Umbilical cord (tissue), 2 donors: Measurements from ENCODE around the gene CD81. TPM values are rescaled to one million over a fixed set of nuclear protein-coding genes. Genes with fewer than 3 reads are reported as not detected.

Experiments used
- DNase-seq: peaks from one replicate; pipeline ENCODE4 v3.0.0-alpha.2; 2015; ENCODE audit warnings: low spot score
- total RNA-seq: library from RNA; depleted of rRNA; stranded (reverse); fragments of >200 nt; gene quantifications from one replicate; pipeline ENCODE4 v1.2.3, GENCODE V29; 2014; ENCODE audit warnings: low replicate concordance; ENCODE audit not compliant: insufficient read depth

Gene CD81
- total RNA-seq, 1 donor from 2014 or later, result 160 TPM

GRCh38 chr11:2419638-2420501, 42.8 kb downstream of the CD81 start:
- peak; percentile 77 for DNase-seq

GRCh38 chr11:2420502-2421225, 43.6 kb downstream of the CD81 start:
- peak; percentile 82 for DNase-seq

- DNase-seq, result no peak
These were observed 44.3 kb downstream of the CD81 start for GRCh38 chr11:2421226-2421994.

- no peak for DNase-seq
These were observed 44.9 kb downstream of the CD81 start for GRCh38 chr11:2421996-2422395.

GRCh38 chr11:2422461-2423156, 45.5 kb downstream of the CD81 start:
- DNase-seq, result no peak

GRCh38 chr11:2423157-2424025, 46.3 kb downstream of the CD81 start:
- no peak for DNase-seq

GRCh38 chr11:2424811-2425495, 47.8 kb downstream of the CD81 start:
- no peak for DNase-seq

- DNase-seq, result no peak
These were observed 48.4 kb downstream of the CD81 start for GRCh38 chr11:2425506-2425905.

GRCh38 chr11:2426221-2426620, 49.1 kb downstream of the CD81 start:
- no peak for DNase-seq

- no peak for DNase-seq
These were observed 49.9 kb downstream of the CD81 start for GRCh38 chr11:2426826-2427521.

- no peak for DNase-seq
These were observed 50.7 kb downstream of the CD81 start for GRCh38 chr11:2427721-2428321.

GRCh38 chr11:2428322-2428795, 51.2 kb downstream of the CD81 start:
- DNase-seq, result peak; percentile 49

- DNase-seq, result no peak
These were observed 54.3 kb downstream of the CD81 start for GRCh38 chr11:2431395-2431794.

- DNase-seq, result no peak
These were observed 55.1 kb downstream of the CD81 start for GRCh38 chr11:2432171-2432621.

- DNase-seq, result no peak
These were observed 55.5 kb downstream of the CD81 start for GRCh38 chr11:2432628-2433071.

GRCh38 chr11:2433106-2433925, 56.2 kb downstream of the CD81 start:
- no peak for DNase-seq

- no peak for DNase-seq
These were observed 56.9 kb downstream of the CD81 start for GRCh38 chr11:2434008-2434407.
